ENCODE measurements around the gene INAVA. TPM values are rescaled to one million over a fixed set of nuclear protein-coding genes. Genes with fewer than 3 reads are reported as not detected.

Gene INAVA
- total and polyA plus RNA-seq, 2 experiments from 2014 or later, result 51.0 to 79.7 TPM

GRCh38 chr1:200892958-200893357, 1.7 kb upstream of the INAVA start:
- no peak for DNase-seq (ENCODE audit: low spot score)
- no peaks in the 10 kb centered on the region for H3K9me2 ChIP-seq (replicated peaks; ENCODE audit: insufficient read depth)
- H3K4me2 ChIP-seq, result peak overlapping the region; percentile 89
- H3K36me3 ChIP-seq (replicated peaks; ENCODE audit: insufficient read depth, low read depth), result no peaks in the 10 kb centered on the region
- H3K4me1 ChIP-seq (ENCODE audit: insufficient read depth), result peaks cover 27% of the 10 kb centered on the region
- H3K79me2 ChIP-seq, result peaks cover 53% of the 10 kb centered on the region
- H3K27ac ChIP-seq, result peak overlapping the region; percentile 100
- no peak overlapping the region for H3K4me3 ChIP-seq
- H2AFZ ChIP-seq, result no peak overlapping the region
- H3K27me3 ChIP-seq, result no peaks in the 10 kb centered on the region
- peaks cover 5% of the 10 kb centered on the region for H4K20me1 ChIP-seq (ENCODE audit: insufficient read depth, poor library complexity, severe bottlenecking)
- TF ChIP-seq EZH2 (IDR thresholded peaks at IDR 0.05; ENCODE audit: borderline replicate concordance) (no peak), EZH2phosphoT487 (IDR thresholded peaks at IDR 0.05; ENCODE audit: low read depth, severe bottlenecking, unreplicated experiment) (no peak), CTCF (IDR thresholded peaks at IDR 0.05; ENCODE audit: poor library complexity) (no peak)
- H3K9me3 ChIP-seq (ENCODE audit: low read depth), result no peaks in the 10 kb centered on the region

- no peaks in the 10 kb centered on the region for H3K27me3 ChIP-seq
- peak; percentile 75 for DNase-seq (ENCODE audit: low spot score)
- H3K9me2 ChIP-seq (replicated peaks; ENCODE audit: insufficient read depth), result no peaks in the 10 kb centered on the region
- no peak overlapping the region for H3K4me3 ChIP-seq
- H3K79me2 ChIP-seq, result peaks cover 58% of the 10 kb centered on the region
- H3K4me2 ChIP-seq, result peak overlapping the region; percentile 89
- TF ChIP-seq EZH2phosphoT487 (IDR thresholded peaks at IDR 0.05; ENCODE audit: low read depth, severe bottlenecking, unreplicated experiment), result no peak
- TF ChIP-seq EZH2 (IDR thresholded peaks at IDR 0.05; ENCODE audit: borderline replicate concordance), result no peak
- TF ChIP-seq CTCF (IDR thresholded peaks at IDR 0.05; ENCODE audit: poor library complexity), result no peak
- H3K4me1 ChIP-seq (ENCODE audit: insufficient read depth), result peaks cover 32% of the 10 kb centered on the region
- no peaks in the 10 kb centered on the region for H3K9me3 ChIP-seq (ENCODE audit: low read depth)
- peak overlapping the region; percentile 100 for H3K27ac ChIP-seq
- H3K36me3 ChIP-seq (replicated peaks; ENCODE audit: insufficient read depth, low read depth), result no peaks in the 10 kb centered on the region
- H2AFZ ChIP-seq, result no peak overlapping the region
- peaks cover 10% of the 10 kb centered on the region for H4K20me1 ChIP-seq (ENCODE audit: insufficient read depth, poor library complexity, severe bottlenecking)
- 19% methylated on average over 6 of the region's 6 CpGs for WGBS (ENCODE audit: low lambda C conversion rate, missing lambda C conversion rate)
Measured at GRCh38 chr1:200893411-200893901, 1.2 kb upstream of the INAVA start.

- H3K36me3 ChIP-seq (replicated peaks; ENCODE audit: insufficient read depth, low read depth), result no peaks in the 10 kb centered on the region
- H3K79me2 ChIP-seq, result peaks cover 62% of the 10 kb centered on the region
- TF ChIP-seq CTCF (IDR thresholded peaks at IDR 0.05; ENCODE audit: poor library complexity), result no peak
- TF ChIP-seq EZH2 (IDR thresholded peaks at IDR 0.05; ENCODE audit: borderline replicate concordance), result no peak
- TF ChIP-seq EZH2phosphoT487 (IDR thresholded peaks at IDR 0.05; ENCODE audit: low read depth, severe bottlenecking, unreplicated experiment), result no peak
- H3K4me1 ChIP-seq (ENCODE audit: insufficient read depth), result peaks cover 41% of the 10 kb centered on the region
- no peak overlapping the region for H2AFZ ChIP-seq
- WGBS (ENCODE audit: low lambda C conversion rate, missing lambda C conversion rate), result 44% methylated on average over 7 of the region's 8 CpGs
- peak overlapping the region; percentile 44 for H3K4me3 ChIP-seq
- H3K27me3 ChIP-seq, result no peaks in the 10 kb centered on the region
- DNase-seq (ENCODE audit: low spot score), result no peak
- no peaks in the 10 kb centered on the region for H3K9me3 ChIP-seq (ENCODE audit: low read depth)
- peak overlapping the region; percentile 89 for H3K4me2 ChIP-seq
- peak overlapping the region; percentile 100 for H3K27ac ChIP-seq
- peaks cover 10% of the 10 kb centered on the region for H4K20me1 ChIP-seq (ENCODE audit: insufficient read depth, poor library complexity, severe bottlenecking)
- H3K9me2 ChIP-seq (replicated peaks; ENCODE audit: insufficient read depth), result no peaks in the 10 kb centered on the region
Measured at GRCh38 chr1:200895443-200895789, 716 bp downstream of the INAVA start.
